Measurements from ENCODE around the gene RMND1. TPM values are rescaled to one million over a fixed set of nuclear protein-coding genes. Genes with fewer than 3 reads are reported as not detected.
"Not testable (repeated sequence)": the region's sequence is repeated elsewhere in the genome, so short reads cannot be mapped to it uniquely, and the experiment has no call there.

RMND1 gene
- total RNA-seq, 1 experiment from 2014 or later: 28.8 TPM

DNA sequence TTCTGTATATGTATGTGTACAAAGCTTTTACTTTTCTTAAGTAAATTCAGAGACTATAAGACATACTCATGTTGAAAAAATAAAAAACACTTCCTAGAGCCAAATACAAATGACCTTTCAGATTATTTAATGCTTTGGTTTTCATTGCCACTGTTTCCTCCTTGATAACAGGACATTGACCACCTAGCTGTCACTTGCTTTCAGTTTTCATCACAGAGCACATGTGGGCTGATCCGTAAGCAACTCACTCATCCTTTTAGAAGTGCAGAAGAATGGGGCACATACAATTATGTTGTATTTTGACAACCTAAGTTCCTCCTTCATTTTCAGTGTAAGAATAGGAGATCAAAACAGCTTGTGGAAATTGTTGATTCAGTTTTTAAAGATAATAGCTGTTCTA, 66.7 kb downstream of the RMND1 start:
- no peak for DNase-seq (ENCODE audit: low read depth)

DNA sequence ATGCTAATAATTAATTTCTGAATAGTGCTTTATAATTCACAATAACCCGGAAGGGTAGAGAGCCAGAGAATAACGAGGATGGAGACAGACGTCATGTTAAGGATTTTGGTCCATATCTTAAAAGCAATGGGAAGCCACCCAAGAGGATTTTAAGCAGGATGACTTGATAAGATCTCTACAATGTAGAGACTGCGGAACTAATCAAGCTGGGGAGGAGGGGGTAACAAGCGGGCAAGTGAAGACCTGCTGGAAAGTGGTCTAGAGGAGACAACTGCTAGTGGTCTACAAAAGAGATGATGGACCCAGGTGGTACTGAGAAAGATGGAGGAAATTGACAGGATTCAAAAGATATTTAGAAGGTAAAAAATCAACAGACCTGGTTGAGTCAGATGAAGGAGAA, 67.8 kb downstream of the RMND1 start:
- DNase-seq (ENCODE audit: low read depth): no peak

DNA sequence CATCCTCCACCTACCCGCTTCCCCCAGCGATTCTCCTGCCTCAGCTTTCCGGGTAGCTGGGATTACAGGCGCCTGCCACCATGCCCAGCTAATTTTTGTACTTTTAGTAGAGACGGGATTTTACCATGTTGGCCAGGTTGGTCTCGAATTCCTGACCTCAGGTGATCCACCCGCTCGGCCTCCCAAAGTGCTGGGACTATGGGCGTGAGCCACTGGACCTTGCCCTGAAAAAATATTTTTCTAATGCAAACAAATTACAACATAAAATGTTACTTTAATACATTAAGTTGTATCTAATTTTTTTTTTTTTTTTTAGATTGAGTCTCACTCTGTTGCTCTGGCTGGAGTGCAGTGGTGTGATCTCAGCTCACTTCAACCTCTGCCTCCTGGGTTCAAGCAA, 69.3 kb downstream of the RMND1 start:
- DNase-seq (ENCODE audit: low read depth): not testable (repeated sequence)

DNA sequence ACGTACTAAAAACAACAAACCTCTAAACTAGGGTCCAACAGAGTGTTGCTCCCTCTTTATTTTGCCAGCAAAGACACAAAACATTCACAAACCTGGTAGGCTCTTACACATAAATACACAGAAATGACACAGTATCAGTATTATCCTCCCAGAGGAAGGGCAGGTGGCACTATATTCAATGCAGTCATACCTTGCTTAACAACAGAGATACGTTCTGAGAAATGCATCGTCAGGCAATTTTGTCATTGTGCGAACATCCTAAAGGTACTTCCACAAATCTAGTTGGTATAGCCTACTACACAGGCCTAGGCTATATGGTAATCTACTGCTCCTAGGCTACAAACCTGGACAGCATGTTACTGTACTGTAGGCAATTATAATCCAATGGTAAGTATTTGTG, 70.2 kb downstream of the RMND1 start:
- DNase-seq (ENCODE audit: low read depth): no peak

DNA sequence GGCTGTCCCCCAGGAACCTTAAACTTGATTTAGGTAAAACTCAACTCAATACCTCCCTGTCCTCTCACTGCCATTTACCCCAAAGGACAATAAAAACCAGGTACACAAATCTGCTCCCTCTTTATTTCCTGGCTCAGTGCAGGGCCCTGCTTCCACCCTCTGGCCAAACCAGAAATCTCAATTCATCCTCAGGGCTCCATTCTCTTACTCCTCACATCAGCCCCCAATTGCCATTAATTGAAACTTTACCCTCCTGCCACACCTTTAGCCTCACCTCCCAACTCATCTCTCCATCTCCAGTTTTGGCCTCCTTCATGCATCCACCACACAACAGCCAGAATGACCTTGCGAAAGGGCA, 71.1 kb downstream of the RMND1 start:
- no peak for DNase-seq (ENCODE audit: low read depth)

DNA sequence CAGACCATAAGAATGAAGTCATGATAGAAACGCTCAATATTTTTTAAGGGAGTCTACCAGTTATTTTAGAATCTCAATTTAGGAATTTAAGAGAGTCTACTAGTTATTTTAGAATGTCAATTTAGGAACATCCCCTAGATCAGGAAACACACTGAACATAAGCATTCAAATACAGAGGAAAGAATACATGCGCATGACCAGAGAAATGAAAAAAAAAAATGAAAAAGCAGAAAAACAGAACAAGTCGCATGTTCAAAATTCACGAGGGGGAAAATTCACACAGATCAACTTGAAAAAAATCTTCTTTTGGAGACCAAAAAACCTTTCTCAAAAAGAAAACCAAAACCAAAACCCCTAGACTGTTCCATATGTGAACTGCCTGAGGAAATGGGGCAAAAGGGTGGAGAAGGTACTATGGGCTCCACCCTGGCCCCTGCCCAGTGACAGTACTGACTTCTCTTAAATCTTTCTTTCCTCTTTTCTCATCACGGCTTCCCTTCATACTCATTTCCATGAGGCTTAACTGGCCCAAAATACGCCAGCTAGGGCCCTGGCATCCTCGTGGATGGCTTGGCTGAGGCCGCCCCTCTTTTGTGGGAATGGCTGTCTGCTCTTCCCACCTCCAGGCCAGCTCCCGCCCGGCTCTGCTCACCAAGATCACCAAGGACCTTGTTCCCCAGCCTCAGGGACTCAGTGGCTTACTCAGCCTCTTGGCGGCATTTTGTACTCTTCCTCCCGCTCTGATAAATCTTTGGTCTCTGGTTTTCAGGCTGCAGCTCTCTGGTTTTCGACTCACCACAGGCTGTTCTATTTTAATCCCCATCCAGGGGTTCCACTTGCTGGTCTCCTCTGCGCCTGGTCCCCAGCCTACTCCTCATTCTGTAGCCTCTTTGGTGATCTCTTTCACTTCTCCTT, 71.7 kb downstream of the RMND1 start:
- peak; percentile 59 for DNase-seq (ENCODE audit: low read depth)

DNA sequence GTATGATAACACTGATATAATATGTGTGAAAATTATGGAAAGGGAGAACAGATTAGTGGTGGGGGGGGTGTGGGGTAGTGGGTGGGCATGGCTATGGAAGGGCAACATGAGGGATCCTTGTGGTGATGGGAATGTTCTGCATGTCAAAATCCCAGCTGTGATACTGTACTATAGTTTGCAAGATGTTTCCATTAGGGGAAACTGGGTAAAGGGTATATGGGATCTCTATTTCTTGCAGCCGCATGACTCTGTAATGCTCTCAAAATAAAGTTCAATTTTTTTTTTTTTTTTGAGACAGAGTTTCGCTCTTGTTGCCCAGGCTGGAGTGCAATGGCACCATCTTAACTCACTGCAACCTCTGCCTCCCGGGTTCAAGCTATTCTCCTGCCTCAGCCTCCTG, 74.8 kb downstream of the RMND1 start:
- no peak for DNase-seq (ENCODE audit: low read depth)

DNA sequence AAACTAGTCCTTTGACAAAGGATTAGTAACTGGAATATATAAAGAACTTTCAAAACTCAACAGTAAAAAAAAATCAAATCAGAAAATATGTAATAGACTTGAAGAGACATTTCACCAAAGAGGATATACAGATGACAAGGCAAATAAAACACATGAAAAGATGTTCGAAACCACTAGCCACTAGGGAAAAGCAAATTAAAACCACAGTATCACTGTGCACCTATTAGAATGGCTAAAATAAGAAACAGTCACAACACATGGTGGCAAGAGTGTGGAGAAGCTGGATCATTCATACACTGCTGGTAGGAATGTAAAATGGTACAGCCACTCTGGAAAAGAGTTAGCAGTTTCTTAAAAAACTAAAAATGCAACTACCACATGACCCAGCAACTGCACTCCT, 75.5 kb downstream of the RMND1 start:
- DNase-seq (ENCODE audit: low read depth): peak; percentile 37

DNA sequence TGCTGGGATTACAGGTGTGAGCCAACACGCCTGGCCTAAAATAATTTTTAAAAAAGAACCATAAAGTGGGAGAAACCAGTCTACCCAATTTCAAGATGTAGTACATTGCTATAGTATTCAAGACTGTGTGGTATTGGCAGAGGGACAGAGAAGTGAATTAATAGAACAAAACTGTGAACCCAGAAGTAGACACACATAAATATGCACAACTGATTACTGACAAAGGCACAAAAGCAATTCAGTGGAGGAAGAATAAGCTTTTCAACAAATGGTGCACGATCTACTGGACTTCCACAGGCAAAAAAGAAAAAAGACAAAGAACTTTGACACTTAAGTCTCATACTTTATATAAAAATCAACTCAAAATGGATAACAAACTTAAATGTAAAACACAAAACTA, 76.1 kb downstream of the RMND1 start:
- DNase-seq (ENCODE audit: low read depth): no peak

DNA sequence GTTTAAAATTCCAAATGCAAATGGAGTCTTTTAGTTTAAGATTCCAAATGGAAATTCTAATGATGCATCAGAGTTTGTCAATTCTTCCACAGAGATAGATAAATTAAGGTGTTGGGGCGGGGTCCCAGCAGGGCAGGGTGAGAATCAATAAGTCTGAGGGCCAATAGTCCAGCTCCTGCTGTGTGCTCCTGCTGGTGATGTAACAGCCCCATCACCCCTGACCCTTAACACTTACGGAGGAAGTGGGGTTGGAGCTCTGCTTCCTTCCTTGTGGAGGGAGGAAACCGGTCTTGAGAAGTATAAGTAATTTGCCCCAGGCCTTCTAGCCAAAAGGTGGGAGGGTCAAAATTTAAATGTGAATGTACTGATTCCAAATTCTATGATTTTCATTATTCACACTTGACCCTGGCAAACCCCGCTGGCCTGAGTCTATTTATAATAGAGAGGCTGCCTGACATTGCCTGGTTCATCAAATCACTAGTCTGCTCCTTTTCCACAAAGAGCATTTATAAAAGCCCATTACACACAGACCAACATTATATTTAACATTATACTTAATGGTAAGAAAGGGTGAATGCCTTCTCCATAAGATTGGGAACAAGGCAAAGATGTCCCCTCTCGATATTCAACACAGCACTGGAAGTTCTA, 77.8 kb downstream of the RMND1 start:
- no peak for DNase-seq (ENCODE audit: low read depth)

DNA sequence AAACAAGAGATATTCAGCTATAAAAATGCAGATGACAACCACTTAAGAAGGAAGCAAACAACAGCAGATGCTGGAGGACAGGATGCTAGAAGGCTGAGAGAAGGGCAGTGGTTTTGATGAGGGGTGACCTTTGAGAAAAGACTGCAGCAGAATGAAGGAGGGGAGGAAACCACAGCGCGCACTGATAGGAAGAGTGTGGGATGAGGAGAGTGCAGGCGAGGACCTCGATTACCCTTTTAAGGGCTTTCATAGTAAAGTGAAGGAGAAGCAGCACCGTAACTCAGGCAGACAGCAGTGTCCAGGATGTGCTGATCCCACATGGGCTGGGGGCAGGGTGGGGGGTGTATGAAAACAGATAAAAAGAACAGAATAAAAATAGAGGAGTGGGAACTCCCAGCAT, 79.8 kb downstream of the RMND1 start:
- DNase-seq (ENCODE audit: low read depth): no peak

DNA sequence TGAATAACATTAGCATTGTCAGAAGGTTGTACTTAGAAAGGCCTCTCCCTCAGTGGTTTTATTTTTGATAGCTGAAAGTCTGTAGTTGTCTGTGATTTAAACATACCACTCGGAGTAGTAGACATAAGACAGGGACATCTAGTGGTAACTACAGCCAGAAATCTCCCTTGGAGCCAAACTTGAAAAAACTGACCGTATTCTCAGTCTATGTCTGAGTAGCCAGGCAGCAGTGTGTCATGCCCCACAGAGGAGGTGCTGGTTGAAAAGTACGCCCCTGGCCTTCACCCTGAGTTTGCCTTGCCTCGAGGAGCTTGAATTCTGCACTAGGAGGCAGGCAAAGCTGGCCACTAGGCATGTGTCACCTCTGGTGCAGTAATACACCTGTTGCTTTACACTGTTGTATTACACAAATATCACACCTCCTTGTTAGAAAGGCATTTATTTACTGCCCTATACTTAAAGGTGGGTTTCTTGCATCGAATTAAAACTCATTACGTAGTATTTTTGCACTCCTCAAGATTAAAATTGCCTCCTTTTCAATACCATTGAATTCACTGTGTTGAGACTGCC, 81.3 kb downstream of the RMND1 start:
- no peak for DNase-seq (ENCODE audit: low read depth)

DNA sequence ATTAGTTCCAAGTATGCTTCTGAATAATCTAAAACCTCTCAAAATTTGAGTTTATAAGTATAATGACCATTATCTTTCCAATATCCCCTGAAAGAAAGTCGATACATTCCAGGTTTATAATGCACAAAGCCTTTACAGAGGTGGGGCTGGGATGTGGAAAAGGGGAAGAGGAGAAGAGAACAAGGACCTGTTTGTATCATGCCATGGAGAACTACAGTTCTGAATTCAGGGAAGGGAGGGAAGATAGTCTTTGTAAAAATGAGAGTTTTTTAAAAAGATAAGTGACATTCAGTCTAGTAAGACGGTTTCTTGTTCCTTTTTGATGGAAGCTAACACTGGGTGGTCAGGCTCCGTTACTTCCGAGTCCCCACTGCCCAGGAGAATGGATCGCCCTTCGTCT, 86.7 kb downstream of the RMND1 start:
- DNase-seq (ENCODE audit: low read depth): no peak

DNA sequence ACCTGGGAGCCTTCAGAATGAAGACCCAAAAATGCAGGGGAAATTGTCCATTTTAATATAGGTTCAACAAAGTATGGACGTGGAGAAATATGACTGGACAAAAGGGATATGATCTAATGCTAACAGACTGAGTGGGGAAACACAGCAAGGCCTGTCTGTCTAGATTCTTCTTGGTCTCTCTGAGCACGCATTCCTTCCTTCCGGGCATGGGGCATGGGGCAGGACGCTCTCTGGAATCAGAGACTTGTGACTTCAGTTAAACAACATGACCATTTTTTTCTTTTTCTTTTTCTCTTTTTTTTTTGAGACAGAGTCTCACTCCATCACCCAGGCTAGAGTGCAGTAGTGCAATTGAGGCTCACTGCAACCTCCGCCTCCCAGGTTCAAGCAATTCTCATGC, 92.4 kb downstream of the RMND1 start:
- DNase-seq (ENCODE audit: low read depth): no peak

DNA sequence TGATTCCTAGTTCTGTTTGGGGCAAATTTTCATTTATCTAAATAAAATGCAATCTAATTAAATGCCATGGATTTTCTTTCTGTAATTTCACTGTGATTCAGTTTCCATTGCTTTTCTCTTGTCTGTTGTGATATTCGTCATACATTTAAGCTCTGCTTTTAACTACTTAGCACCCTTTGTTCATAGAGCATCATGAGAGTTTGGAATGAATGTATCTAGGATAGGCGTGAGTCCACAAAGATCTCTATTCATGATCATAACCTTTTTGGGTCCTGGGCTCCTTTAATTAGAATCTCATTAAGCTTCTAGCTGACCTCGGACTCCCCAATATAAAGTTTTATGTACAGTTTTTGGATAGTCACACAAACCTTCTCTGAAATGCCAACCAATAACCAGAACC, 93.5 kb downstream of the RMND1 start:
- no peak for DNase-seq (ENCODE audit: low read depth)

DNA sequence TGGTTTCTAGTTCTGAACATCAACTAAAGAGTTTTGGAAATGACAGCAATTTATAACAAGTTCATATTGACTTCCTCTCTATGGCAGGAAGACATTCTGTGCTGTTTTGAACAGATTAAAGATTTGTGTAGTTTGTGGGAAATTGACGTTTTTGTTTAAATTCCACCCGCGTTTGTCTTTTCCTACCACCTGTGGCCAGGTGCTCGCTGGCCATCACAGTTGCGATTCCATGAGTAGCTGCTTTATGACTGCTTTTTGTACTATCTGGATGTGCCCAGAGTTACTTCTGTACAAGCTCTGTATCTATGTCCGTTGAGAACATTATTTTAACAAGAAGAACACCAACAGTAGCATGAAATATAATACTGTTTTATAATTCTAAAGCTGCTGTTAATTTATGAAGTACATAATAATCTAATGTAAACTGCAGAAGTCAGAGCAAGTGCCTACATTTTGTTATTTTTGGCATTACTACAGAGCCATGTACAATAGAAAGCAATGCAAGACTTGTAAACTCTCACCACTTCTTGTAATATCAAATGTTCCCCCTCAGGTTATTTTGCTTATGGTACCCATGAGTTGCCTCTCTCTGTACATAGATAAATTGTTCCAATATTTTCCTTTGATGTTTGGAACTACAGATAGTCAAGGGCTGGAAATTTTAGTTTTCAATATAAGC, 94.0 kb downstream of the RMND1 start:
- no peak for DNase-seq (ENCODE audit: low read depth)

DNA sequence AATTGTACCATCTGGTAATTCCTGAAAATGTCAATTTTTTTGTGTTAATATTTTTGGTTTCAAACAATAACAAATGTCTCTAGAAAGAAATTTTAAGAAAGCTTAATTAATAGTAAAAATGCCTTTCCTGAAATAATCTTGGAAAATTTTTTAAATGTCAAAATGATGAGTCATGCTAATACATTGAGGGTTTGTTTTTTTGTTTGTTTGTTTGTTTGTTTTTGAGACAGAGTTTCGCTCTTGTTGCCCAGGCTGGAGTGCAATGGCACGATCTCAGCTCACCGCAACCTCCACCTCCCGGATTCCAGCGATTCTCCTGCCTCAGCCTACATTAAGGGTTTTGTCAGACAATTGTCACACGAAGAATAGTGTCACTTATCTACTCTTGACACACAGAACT, 94.9 kb downstream of the RMND1 start:
- DNase-seq (ENCODE audit: low read depth): not testable (repeated sequence)

Other genes with a start within 250 kb of the RMND1 start
- 28.4 and 43.1 TPM in 2 replicates for gene AKAP12, start 212.2 kb downstream of the RMND1 start, total RNA-seq (2014; rRNA removed; shearing (Covaris generic))
- gene ZBTB2, start 60.6 kb downstream of the RMND1 start, total RNA-seq (2014; rRNA removed; shearing (Covaris generic)): 24.5 and 26.4 TPM in 2 replicates
- gene CCDC170, start 41.9 kb upstream of the RMND1 start, total RNA-seq (2014; rRNA removed; shearing (Covaris generic)): not detected in 2 replicates